GM12873 (cell line): ENCODE measurements around the gene TNFRSF14.

Experiments
- TF ChIP-seq, protein P1 (sequence below): IDR thresholded peaks from 2 replicates; pipeline ENCODE4 v1.5.1; 2012; ENCODE audit warnings: low read depth, mild to moderate bottlenecking, moderate library complexity, low read length, control low read depth; ENCODE audit not compliant: insufficient read depth; ENCODE audit errors: missing control alignments

The TNFRSF14 gene

DNA sequence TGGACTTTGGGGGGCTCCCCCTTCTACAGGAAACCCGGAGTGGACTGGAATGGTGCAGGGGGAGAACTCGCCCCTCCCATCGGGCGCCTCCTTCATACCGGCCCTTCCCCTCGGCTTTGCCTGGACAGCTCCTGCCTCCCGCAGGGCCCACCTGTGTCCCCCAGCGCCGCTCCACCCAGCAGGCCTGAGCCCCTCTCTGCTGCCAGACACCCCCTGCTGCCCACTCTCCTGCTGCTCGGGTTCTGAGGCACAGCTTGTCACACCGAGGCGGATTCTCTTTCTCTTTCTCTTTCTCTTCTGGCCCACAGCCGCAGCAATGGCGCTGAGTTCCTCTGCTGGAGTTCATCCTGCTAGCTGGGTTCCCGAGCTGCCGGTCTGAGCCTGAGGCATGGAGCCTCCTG lies at the start of gene TNFRSF14:
TSS of gene TNFRSF14 (plus strand) at position 95 of the 401 bp plus-strand sequence. CDS start at position 389, 294 bp downstream.
- TF ChIP-seq, protein P1, sequence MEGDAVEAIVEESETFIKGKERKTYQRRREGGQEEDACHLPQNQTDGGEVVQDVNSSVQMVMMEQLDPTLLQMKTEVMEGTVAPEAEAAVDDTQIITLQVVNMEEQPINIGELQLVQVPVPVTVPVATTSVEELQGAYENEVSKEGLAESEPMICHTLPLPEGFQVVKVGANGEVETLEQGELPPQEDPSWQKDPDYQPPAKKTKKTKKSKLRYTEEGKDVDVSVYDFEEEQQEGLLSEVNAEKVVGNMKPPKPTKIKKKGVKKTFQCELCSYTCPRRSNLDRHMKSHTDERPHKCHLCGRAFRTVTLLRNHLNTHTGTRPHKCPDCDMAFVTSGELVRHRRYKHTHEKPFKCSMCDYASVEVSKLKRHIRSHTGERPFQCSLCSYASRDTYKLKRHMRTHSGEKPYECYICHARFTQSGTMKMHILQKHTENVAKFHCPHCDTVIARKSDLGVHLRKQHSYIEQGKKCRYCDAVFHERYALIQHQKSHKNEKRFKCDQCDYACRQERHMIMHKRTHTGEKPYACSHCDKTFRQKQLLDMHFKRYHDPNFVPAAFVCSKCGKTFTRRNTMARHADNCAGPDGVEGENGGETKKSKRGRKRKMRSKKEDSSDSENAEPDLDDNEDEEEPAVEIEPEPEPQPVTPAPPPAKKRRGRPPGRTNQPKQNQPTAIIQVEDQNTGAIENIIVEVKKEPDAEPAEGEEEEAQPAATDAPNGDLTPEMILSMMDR, result peak; percentile 35

DNA sequence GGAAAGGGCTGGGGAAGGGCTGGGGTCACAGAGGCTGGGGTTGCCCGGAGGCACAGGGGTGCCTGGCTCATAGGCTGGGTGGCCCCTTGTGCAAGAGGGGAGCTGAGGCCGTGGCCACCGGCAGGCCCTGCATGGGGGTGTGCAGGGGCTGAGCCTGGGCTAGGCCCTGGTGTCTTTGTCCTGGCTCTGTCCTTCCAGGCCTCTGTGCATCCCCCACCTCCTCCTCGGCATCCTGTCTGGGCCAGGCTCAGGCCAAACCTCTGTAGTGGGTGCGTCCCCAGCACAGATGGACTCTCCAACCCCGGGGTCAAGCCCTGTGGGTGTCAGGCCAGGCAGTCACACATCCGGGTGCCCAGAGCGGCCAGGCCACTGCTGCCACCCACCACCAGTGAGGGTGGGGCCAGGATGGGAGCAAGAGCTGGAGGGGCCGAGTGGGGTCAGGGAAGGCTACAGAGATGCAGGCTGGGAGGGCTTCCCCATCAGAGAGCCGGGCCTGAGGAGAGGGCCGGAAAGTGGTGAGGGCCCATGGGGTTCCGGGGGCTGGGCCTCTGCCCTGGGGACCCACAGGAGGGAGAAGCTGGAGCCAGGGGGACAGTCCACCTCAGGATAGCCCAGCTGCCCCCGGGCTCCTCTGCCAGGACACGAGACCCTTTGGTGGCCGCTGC lies 49.1 kb upstream of the TNFRSF14 start:
- TF ChIP-seq, protein P1, result no peak

DNA sequence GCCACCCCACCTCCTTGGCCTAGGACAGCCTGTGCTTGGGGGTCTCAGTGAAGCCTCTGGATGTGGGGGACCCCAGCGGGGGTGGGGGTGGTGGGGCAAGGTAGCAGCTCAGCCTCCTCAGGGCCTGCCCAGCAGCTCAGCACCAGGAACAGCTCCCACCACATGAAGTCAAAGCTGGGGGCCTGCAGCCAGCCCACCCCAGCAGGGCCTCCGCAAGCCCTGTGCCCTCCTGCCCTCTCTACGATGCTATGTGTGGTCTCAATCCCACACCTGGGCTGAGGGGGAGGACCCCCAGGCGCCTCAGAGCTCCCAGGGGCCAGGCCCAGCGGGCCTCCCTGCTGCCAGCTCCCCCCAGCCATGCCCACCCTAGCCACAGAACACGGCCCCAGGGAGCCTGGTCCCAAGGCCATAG lies 48.4 kb upstream of the TNFRSF14 start:
- TF ChIP-seq, protein P1, result no peak

DNA sequence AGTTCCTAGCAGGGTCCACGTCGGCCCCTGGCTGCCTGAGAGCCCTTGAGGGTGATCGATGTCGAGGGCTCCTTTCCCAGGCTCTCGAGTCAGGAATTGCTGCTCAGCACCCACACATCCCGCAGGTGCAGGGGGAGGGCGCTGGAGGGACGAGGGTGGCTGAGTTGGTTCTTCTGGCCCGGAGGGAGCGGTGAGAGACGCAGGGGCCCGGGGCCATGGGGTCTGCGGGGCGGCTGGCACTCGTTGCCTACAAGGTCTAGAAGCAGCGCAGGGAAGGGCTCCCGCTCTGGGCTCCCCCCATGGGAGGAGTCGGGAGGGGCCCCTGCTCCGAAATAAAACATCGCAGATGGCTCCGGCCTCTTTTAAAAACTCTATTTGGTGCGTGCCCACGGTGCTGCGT lies 48.0 kb upstream of the TNFRSF14 start:
- TF ChIP-seq, protein P1, result no peak

DNA sequence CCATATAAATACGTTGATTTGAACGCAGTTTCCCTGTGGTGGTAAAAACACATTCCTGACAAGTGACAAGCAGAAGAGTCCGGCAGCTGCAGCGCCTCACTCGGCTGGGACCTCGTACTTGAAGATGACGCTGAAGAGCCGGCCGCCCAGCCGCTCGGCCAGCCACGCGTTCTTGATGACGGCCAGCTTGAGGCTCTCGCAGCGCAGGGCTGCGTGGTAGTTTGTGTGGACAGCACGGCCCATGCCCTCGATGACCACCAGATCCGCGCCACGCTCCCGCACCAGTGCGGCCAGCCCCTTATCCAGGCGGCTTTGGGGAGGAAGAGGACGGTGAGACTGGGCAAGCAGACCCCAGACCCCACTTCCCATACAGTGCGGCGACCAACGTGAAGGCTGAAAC lies 47.4 kb upstream of the TNFRSF14 start:
- TF ChIP-seq, protein P1, result no peak

DNA sequence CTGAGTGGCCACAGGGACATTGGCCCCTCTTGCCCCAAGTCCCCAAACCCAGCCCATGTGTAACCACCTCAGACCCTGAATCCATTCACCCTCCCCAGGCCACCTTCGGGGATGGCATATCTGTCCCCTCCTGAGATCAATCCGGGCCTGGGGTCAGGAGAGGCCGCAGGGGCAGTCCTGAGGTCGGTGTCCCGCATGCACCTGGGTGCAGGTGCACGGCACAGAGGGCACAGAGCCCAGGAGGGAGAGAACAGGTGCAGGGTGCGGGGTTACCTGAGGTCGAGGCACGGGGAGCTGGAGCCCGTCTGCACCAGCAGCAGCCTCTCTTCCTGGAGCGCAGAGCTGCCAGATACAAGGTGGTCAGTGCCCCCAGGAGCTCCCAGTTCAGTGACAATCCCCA lies 46.6 kb upstream of the TNFRSF14 start:
- TF ChIP-seq, protein P1, result no peak

DNA sequence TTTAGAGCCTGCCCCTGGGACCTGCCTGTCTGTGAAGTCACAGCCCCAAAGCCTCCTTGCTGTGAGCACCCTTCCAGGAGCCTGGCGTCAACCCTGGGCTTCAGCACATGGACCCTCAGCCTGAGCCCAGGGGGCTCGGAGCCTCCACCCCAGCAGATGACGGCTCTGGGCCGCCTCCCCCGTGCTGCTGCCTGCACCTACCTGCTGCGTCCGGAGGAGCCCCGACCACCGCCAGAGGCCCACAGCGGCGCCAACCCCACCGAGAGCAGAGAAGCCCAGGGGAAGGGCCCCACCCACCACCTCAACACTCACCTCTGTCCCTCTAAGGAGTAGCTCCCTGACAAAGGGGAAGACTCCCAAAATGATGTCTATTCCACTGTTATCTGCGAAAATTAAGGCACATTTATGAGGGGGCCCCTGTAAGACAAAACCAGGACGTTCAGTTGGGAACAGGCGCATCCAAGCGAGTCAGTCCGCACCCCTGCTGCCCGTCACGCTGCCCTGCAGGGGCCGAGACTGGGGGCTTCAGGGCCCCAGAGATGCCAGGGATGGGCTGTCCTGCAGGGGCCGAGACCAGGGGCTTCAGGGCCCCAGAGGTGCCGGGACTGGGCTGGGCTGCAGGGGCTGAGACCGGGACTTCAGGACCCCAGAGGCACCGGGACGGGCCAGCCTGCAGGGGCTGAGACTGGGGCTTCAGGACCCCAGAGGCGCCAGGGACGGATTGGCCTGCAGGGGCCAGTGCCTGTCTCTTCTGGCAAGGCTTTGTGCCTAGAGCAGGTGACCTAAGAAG lies 45.6 kb upstream of the TNFRSF14 start:
- TF ChIP-seq, protein P1, result no peak
